ENCODE data around the gene SF3B2.

DNA sequence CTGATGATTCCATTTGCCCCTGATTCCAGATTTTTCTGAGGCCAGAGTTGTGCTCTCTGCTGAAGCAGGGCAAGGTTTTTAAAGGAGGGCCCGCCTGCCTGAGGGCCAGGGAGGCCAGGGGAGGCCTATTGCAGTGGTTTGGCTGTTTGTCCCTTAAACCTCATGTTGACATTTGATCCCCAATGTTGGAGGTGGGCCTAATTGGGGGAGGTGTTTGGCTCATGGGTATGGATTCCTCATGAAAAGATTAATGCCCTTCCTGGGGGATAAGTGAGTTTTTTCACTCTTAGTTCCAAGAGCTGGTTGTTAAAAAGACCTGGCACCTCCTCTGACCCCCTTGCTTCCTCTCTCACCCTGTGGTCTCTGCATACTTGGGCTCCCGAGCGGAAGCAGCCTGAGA lies 12.4 kb upstream of the SF3B2 start:
- TF ChIP-seq, protein P1, sequence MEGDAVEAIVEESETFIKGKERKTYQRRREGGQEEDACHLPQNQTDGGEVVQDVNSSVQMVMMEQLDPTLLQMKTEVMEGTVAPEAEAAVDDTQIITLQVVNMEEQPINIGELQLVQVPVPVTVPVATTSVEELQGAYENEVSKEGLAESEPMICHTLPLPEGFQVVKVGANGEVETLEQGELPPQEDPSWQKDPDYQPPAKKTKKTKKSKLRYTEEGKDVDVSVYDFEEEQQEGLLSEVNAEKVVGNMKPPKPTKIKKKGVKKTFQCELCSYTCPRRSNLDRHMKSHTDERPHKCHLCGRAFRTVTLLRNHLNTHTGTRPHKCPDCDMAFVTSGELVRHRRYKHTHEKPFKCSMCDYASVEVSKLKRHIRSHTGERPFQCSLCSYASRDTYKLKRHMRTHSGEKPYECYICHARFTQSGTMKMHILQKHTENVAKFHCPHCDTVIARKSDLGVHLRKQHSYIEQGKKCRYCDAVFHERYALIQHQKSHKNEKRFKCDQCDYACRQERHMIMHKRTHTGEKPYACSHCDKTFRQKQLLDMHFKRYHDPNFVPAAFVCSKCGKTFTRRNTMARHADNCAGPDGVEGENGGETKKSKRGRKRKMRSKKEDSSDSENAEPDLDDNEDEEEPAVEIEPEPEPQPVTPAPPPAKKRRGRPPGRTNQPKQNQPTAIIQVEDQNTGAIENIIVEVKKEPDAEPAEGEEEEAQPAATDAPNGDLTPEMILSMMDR (IDR thresholded peaks at IDR 0.05; ENCODE audit: low read depth, low read length, missing input control), result no peak
- TF ChIP-seq GABPA (IDR thresholded peaks at IDR 0.05 in 1 of 2, conservative IDR thresholded peaks at IDR 0.05 in 1 of 2), result no peak
- no peak for TF ChIP-seq TAF1 (conservative IDR thresholded peaks at IDR 0.05)
- no peak for TF ChIP-seq YY1 (IDR thresholded peaks at IDR 0.05)
- no peak for TF ChIP-seq SP1 (IDR thresholded peaks at IDR 0.05)
- TF ChIP-seq, protein P2, sequence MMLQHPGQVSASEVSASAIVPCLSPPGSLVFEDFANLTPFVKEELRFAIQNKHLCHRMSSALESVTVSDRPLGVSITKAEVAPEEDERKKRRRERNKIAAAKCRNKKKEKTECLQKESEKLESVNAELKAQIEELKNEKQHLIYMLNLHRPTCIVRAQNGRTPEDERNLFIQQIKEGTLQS (IDR thresholded peaks at IDR 0.05), result no peak

All from liver (tissue), 3 donors.